Measurements from ENCODE around the gene MRGPRE.
"Not testable (repeated sequence)": the region's sequence is repeated elsewhere in the genome, so short reads cannot be mapped to it uniquely, and the experiment has no call there.

MRGPRE gene

DNA sequence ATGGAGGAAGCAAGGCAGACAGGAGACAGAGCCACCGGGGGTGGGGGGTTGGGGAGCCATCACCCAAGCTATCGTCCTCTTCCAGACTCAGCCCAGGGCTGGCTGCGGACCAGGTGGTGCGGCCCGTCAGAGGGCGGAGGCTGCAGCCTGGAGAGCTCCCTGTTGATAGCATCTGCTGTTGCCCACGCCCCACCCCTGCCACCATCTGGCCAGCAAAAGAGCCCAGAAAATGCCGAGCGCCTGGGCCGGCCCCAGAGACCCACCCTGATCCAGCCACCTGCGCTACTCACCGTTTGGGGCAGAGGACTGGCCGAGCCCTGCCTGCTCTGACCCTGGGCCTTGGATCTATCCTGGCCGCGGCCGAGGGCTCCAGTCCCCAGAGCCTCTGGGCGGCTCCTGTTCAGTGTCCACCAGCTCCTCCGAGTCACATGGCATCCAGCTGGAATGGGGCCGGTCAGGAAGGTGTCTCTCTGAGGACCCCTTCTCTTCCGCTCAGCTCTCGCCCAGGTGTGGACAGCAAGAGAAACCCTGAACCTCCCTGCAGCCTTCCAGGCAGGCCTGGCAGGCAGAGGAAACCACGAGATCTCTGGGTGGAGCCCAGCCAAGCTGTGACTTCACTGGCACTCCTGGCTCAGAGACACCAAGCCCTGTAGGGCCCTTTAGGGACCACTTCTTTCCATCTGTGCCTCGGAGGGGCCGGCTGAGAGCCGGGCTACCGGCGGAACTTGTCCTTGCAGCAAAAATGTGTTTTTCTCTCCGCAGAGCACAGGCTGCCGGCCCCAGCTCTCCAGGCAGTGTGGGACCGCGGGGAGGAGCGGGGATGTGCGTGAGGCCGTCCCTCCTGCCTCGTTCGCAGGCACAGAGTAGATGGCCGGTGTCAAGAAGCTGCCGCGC is at the start of gene MRGPRE:
Gene MRGPRE (minus strand): TSS at position 567 of the 894 bp plus-strand sequence. CDS start 3,618 bp downstream, outside the sequence.
- DNase-seq = no peak

GRCh38 chr11:3281146-3281545 is 48.9 kb upstream of the MRGPRE start:
- DNase-seq = not testable (repeated sequence)

GRCh38 chr11:3280662-3281061 is 48.4 kb upstream of the MRGPRE start:
- not testable (repeated sequence) for DNase-seq

- DNase-seq = not testable (repeated sequence)
Measured at GRCh38 chr11:3278922-3279321, 46.7 kb upstream of the MRGPRE start.

DNA sequence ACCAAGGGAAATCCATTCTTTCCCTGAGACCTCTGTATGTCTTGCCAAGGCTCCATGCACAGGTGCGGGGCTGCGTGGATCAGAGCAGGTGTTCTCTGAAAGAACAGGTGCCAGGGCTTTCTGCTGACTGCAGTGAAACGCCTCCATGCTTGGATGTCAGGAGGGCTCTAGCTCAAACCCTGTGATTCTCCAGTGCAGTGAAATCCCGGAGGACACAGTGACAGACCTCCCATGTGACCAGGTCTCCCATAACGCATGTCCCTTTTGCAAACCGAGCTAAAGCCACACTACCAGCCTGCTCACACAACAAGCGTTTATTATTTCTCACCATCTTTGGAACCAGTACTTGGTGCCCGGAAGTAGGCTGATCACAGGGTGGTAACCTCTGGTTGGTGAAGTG is 41.4 kb upstream of the MRGPRE start:
- DNase-seq = not testable (repeated sequence)

GRCh38 chr11:3262548-3262947 is 30.3 kb upstream of the MRGPRE start:
- not testable (repeated sequence) for DNase-seq

DNA sequence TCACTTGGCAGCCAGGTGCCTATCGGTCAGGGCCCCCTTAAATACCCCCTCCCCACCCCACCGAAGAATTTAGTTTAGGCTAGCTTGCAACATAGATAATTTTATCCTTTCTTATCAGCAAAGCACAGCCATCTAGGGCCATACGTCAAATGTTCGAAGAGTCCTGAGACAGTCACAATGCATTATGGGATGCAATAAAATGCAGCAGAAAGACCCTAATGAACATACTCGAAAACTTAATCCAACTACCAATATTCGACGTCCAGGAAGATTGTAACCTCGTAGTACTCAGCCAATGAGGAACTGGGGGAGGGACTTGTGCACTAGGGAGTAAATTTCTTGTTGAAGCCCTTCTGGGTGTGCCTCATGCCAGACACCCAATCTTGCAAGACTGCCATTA is 29.6 kb upstream of the MRGPRE start:
- not testable (repeated sequence) for DNase-seq

GRCh38 chr11:3257509-3257908 is 25.3 kb upstream of the MRGPRE start:
- not testable (repeated sequence) for DNase-seq

GRCh38 chr11:3255241-3255640 is 23.0 kb upstream of the MRGPRE start:
- DNase-seq = not testable (repeated sequence)

DNA sequence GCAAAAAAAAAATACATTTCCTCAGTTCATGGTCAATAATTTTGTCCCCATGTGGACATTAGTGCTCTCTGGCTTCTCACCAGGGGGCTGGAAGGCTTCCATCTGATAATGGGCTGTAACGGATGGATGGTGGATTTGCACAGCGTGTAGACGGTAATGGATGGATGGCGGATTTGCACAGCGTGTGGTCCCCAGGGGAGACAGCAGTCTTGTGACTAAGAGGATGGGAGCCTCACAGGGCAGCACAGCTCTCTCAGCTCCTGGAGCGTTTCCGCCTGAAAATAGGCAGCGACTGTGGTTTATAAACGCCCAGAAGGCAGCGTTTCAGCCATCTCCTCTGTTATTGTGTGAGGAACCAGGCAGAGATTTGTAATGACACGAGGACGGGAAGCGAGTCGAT is 22.6 kb upstream of the MRGPRE start:
- DNase-seq = not testable (repeated sequence)

DNA sequence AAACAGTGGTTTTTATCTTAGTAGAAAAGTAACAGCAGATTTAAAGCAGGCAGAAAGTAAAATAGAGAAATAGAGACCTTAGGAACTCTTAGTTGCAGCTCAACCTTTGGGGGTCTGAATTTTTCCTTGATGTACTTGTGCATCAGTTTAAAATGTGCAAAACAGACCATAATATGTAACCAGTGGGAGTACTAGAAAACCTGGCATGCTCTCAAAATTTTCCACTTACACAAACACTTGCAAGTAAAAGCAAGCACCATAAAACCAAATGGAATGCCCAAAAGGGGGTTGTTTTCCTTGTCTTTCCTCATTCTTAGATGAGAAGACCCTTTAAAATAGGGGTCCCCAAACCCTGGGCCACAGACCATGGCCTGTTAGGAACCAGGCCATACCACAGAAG is 12.9 kb upstream of the MRGPRE start:
- no peak for DNase-seq

- no peak for DNase-seq
Measured at GRCh38 chr11:3243880-3244279, 11.7 kb upstream of the MRGPRE start.

GRCh38 chr11:3237119-3237518 is 4.9 kb upstream of the MRGPRE start:
- no peak for DNase-seq

- no peak for DNase-seq
Measured at GRCh38 chr11:3234846-3235245, 2.6 kb upstream of the MRGPRE start.

- DNase-seq = no peak
Measured at GRCh38 chr11:3232956-3233355, 739 bp upstream of the MRGPRE start.

DNA sequence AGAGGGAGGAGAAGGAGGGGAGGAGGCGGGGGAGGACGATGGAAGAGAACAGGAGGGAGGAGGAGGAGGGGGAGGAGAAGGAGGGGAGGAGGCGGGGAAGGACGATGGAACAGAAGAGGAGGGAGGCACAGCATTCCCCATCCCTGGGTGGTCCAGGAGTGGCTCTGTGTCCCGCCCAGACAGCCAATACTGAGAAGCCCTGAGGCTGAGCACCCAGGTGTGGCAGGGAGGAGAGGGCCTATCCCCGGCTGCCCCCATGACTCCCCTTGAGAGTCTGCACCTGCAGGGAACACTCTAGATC is 717 bp downstream of the MRGPRE start:
- no peak for DNase-seq

DNA sequence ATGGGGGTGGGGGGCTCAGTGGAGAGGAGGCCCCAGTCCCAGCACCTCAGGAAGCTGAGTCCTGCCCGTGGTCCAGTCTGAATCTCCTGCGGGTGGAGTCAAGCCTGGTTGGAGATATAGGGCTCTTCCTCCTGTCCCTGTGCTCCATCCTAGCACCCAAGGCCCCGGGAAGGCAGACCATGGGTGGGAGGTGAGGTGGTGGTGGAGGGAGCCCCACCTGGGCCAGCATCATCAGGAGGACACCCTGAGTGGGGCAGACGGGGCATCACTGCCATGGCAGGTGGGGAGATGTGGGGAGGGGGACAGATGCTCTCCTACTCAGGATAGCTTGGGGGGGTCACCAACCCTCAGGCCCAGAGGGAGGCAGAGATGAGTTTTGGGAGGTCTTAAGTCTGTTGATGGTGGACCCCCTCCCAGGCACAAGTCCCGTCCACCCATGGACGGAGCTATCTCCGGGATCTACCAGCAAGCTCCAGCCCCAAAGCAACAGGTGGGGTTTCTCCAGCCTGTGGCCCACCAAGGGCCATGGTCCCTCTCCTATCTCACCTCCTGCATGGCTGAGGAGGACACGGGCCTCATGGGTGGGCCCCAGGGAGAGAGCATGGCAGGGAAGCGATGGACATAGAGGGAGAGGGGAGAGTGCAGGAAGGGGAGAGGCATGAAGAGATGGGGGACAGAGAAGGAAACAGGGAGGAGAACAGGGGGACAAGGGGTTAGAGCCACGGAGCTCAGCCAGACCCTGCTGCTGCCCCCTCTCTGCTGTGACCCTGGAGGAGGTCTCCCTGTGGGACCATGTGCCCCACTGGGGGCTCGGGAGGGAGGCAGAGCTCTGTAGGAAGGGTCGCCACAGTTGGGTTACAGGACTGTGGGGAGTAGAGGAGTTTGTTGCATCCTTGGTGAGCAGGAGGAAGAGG is 1.3 kb downstream of the MRGPRE start:
- no peak for DNase-seq

DNA sequence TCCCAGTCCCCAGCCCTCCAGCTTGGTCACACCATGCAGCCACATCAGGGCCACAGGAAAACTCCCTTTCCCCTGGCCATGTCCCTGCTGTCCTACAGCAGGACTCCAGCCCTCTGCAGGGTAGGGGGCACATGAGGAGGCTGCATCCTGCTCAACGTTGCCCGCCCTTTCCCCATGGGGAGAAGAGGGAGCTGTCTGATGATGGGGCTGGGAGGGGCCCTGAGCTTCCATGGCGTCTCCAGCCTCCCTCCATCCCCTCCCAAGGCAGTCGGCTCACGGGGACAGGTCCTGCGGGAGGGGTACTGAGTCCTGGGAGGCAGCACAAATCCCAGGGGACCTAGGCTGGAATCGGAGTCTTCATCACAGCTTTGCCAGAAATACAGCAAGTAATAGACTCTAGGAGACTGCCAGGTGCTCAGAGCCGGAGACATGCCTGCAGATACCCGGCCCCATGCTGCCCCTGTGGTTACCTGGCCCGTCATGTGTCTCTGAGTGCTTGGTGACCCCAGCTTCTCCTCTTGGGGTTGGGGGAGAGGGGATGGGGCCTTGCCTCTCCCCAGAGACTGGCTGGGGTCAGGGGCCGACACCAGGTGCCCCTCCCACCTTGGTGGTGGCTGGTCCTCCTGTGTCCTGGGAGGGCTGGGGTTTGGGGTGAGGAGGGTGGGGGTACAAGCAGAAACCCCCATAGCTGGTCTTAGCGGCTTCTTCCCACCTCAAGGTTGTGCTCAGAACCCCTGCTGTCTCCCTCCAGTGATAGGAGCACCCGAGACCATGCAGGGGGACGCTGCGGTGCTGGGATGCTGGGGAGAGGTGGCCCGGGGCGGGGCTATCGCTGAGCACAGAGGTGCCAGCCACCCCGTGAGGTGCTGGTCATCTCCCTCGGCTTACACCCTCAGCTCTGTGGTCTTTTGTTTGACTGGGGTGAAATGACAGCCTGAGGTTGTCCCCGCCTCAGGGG is 2.3 kb downstream of the MRGPRE start:
- DNase-seq = no peak

DNA sequence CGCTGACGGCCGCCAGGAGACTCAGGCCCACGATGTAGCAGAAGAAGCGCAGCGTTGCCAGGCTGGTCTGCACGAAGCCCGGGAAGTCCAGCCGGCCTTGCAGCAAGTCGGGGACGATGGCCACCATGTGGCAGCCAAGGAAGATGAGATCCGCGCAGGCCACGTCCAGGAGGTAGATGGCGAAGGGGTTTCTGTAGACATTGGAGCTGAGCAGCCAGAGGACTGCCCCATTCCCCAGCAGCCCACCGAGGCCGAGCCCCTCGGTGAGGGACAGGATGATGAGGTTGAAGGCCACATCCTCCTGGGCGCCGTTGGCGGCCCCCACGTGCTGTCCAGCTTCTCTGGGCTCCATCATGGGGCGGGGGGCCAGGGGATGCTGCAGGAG is 3.8 kb downstream of the MRGPRE start:
- no peak for DNase-seq

DNA sequence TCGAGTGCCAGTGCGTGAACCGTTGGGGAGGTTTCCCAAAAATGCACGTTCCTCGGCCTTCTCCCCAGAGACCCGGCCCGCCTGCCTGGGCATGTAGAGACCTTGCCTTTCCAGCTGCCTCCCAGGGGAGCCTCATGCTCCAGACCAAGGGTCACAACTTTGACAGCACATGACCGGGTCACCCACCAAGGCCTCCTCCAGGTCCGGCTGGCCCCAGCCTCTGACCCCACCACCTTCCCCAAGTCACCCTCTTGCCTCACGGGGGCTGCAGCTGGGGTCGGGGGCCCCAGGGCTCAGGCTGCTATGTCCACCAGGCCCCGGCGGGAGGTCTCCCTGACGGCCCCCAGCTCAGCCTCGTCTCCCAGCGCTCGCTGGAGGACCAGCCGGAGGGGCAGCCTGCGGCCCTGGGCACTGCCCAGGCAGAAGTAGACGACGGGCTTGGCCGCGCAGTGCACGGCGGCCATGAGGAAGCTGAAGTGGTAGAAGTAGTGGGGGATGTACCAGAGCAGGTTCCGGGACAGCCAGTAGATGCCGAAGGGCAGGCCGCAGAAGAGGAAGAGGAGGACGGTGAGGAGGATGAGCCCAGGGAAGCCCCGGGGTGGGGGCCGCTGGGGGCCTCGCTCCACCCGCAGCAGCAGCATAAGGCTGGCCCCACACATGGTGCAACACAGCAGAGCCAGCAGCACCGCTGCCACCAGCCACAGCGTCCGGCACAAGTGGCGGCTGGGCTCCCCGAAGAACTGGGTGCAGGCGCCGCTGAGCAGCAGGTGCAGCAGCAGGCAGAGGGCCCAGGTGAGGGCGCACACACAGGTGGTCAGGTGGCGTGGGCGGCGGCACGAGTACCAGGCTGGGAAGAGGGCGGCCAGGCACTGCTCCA is 4.4 kb downstream of the MRGPRE start:
- DNase-seq = no peak

- DNase-seq = no peak
Measured at GRCh38 chr11:3226846-3227567, 5.2 kb downstream of the MRGPRE start.

Measured in activated CD4-positive, alpha-beta T cell treated with anti-CD3 and anti-CD28 coated beads, Interleukin-2, Interleukin-6, amounts not matched to agents 100 ng/mL and 50 ng/mL, durations not matched to agents 16 hours and 8 hours (primary cell).